ENCODE measurements around the gene ZKSCAN1.
"Not testable (repeated sequence)": the region's sequence is repeated elsewhere in the genome, so short reads cannot be mapped to it uniquely, and the experiment has no call there.

Gene ZKSCAN1

GRCh38 chr7:100015232-100016214, at the start of gene ZKSCAN1:
Gene ZKSCAN1, plus strand, starts transcription at chr7:100015596. Its CDS starts 7,911 bp downstream, at chr7:100023507.
- DNase-seq (ENCODE audit: low spot score): peak; percentile 98

GRCh38 chr7:99969298-99969697, 46.1 kb upstream of the ZKSCAN1 start:
- DNase-seq (ENCODE audit: low spot score): no peak

GRCh38 chr7:99969813-99970212, 45.6 kb upstream of the ZKSCAN1 start:
- not testable (repeated sequence) for DNase-seq (ENCODE audit: low spot score)

DNA sequence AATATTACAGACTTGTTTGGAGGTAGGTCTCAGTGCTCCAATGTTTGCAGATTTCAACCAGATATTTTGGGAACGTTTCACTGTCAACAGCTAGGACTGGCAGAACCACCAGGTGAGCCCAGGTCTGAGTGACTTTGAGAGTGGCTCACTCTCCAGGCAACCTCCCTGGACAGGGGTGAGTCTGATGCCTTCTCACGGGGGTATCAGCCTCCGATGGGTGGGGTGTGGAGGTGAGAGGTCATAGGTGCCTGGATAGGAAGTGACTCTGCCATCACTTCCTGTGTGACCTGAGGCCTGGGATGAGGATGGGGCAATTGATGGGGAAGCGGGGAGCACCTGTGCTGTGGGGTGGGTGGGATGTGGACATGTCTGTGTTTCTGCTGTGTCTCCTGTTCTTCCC, 44.2 kb upstream of the ZKSCAN1 start:
- DNase-seq (ENCODE audit: low spot score): no peak

- not testable (repeated sequence) for DNase-seq (ENCODE audit: low spot score)
Measured at GRCh38 chr7:99973817-99974216, 41.6 kb upstream of the ZKSCAN1 start.

GRCh38 chr7:99974681-99975080, 40.7 kb upstream of the ZKSCAN1 start:
- DNase-seq (ENCODE audit: low spot score): no peak

DNA sequence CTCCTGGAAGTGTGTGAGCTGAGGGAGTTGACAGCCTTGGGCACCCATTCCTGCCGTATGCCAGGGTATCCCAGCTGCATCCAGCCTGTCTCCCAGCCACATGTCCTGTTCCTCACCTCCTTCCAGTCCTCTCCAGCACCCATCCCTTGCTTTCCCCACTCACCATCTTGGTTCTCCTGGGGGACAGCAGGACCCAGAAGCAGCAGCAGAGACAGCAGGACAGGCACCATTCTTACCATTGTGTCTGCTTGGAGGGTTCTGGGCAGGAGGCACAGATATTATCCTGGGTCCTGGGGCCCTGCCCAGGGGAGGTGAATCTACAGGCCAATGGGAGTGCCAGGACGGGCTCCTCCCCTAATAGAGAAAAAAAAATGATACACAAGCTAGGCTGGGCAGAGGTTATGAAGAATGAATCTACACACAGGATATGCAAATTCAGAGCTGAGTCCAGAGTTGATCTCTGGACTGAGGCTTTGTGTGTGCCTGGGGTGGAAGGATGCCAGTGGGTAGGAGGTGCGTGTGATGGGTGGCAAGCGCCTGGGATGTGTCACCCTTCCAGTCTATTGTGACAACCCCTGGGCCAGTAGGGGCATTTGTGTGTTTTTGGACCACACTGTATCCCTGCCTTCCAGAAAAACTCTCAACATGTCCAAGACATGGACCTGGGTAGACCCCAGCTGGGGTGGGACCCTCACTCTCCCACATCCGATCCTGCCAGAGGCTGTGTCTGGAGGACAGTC, 39.4 kb upstream of the ZKSCAN1 start, which contains the start of gene AZGP1:
TSS of gene AZGP1 (minus strand) at position 250 of the 740 bp plus-strand sequence. CDS start at position 239, 11 bp downstream.
- DNase-seq (ENCODE audit: low spot score): no peak

DNA sequence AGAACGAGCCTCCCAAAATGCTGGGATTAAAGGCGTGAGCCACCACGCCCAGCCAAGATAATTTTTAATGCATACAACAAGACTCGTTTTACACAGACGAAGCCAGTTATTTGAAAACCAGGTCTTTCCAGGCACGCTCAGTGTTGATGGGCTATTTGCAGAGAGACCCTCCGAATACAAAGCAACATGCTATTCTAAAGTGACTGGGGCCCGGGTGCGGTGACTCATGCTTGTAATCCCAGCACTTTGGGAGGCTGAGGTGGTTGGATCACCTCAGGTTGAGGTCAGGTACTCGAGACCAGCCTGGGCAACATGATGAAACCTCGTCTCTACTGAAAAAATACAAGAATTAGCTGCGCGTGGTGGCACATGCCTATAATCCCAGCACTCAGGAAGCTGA, 38.8 kb upstream of the ZKSCAN1 start:
- no peak for DNase-seq (ENCODE audit: low spot score)

DNA sequence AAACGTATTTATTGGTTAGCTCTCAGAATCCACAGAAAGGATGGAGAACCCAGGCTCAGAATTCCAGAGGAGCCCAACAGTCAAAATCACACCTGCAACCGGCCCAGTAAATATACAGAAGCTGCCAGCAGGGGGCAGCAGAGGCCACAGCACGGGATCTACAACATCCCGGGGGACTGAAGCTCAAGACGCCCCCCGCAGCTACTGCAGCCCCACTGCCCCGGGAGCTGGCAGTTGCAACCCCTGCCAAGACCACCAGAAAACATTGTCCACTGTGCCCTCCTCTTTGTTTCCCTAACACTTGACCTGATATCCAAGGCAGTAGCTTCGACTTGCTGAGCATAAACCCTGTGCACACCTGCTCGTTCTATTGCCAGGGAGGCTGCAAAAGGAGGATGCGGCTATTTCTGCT, 35.6 kb upstream of the ZKSCAN1 start:
- not testable (repeated sequence) for DNase-seq (ENCODE audit: low spot score)

DNA sequence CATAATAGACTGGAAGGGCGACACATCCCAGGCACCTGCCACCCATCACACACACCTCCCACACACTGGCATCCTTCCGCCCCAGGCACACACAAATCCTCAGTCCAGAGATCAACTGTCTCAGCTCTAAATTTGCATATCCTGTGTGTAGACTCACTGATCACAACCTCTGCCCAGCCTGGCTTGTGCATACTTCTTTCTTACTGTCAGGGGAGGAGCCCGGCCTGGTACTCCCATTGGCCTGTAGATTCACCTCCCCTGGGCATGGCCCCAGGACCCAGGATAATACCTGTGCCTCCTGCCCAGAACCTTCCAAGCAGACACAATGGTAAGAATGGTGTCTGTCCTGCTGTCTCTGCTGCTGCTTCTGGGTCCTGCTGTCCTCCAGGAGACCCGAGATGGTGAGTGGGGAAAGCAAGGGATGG, 34.9 kb upstream of the ZKSCAN1 start:
- not testable (repeated sequence) for DNase-seq (ENCODE audit: low spot score)

DNA sequence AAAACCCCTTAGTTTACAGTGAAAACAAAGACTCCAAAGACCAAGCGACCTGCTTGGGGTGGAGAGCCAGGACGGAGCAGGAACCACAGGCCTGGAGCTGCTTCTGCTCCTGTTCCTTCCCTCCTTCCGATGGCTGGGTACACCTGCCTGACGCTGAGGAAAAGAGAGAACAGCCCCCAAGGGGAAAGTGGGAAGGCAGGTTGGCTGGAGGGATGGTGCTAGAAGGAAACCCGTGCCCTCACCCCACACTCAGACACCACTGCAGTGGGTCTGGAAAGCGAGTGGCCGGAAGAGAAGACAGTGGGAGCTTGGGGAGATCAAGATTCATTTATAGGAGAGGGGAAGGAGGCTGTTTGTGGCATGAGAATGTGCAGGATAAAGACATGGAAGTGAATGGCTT, 34.3 kb upstream of the ZKSCAN1 start:
- DNase-seq (ENCODE audit: low spot score): not testable (repeated sequence)

GRCh38 chr7:99984593-99984992, 30.8 kb upstream of the ZKSCAN1 start:
- DNase-seq (ENCODE audit: low spot score): no peak

GRCh38 chr7:99987306-99987705, 28.1 kb upstream of the ZKSCAN1 start:
- DNase-seq (ENCODE audit: low spot score): not testable (repeated sequence)

GRCh38 chr7:99987846-99988245, 27.6 kb upstream of the ZKSCAN1 start:
- no peak for DNase-seq (ENCODE audit: low spot score)

DNA sequence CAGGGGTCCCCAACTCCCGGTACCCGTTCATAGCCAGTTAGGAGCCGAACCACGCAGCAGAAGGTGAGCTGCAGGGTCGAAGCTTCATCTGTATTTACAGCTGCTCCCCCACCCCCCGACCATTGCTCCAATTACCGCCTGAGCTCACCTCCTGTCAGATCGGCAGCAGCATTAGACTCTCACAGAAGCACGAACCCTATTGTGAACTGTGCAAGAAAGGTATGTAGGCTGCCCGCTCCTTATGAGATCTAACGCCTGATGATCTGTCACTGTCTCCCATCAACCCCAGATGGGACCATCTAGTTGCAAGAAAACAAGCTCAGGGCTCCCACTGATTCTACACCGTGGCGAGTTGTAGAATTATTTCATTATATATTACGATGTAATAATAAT, 24.9 kb upstream of the ZKSCAN1 start:
- DNase-seq (ENCODE audit: low spot score): no peak

GRCh38 chr7:99991543-99991942, 23.9 kb upstream of the ZKSCAN1 start:
- not testable (repeated sequence) for DNase-seq (ENCODE audit: low spot score)

GRCh38 chr7:99992330-99993038, 22.9 kb upstream of the ZKSCAN1 start:
- DNase-seq (ENCODE audit: low spot score): no peak

DNA sequence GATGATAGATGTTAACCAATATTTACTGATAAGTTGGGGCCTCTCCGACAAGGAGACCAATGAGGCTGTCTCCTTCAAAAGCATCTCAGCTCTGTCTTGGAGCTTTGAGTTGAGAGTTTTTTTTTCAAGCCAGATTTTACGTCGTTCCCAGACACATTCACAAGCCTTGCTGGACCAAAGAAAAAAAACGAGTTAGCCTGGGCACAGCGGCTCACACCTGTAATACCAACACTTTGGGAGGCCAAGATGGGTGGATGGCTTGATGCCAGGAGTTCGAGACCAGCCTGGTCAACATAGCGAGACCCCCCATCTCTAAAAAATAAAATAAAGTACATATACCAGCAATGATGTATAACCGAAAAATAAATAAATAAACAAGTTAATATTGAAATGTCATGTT, 20.6 kb upstream of the ZKSCAN1 start:
- no peak for DNase-seq (ENCODE audit: low spot score)

DNA sequence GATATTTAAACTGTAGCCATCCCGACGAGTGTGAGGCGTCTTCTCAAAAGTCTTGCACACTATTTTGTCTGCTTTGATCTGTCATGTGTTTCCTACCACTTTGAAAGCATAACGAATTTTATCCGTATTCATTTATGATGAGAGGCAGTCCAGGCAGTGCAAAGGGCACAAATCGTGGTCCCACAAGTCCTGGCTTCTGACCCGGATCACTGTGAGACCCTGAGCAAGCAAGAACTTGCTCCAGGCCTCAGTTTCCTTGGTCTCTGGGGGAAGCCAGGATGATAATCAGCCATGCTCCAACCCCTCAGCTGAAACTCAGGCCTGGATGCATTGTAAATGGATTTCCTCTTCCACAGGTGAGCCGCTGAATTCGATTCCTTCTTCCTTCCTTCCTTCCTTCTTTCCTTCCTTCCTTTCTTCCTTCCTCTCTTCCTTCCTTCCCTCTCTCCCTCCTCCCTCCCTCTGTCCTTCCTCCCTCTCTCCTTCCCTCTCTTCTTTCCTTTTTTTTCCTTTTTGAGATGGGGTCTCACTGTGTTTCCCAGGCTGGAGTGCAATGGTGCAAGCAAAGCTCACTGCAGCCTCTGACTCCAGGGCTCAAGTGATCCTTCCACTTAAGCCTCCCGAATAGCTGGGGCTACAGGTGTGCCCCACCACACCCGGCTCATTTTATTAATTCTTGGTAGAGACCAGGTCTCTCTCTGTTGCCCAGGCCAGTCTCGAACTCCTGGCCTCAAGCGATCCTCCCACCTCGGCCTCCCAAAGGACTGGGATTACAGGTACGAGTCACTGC, 18.4 kb upstream of the ZKSCAN1 start:
- DNase-seq (ENCODE audit: low spot score): no peak

GRCh38 chr7:99997545-99998137, 17.8 kb upstream of the ZKSCAN1 start:
- DNase-seq (ENCODE audit: low spot score): no peak

- no peak for DNase-seq (ENCODE audit: low spot score)
Measured at GRCh38 chr7:100000239-100000638, 15.2 kb upstream of the ZKSCAN1 start.
